ENCODE results near the gene FGFR2.

DNA sequence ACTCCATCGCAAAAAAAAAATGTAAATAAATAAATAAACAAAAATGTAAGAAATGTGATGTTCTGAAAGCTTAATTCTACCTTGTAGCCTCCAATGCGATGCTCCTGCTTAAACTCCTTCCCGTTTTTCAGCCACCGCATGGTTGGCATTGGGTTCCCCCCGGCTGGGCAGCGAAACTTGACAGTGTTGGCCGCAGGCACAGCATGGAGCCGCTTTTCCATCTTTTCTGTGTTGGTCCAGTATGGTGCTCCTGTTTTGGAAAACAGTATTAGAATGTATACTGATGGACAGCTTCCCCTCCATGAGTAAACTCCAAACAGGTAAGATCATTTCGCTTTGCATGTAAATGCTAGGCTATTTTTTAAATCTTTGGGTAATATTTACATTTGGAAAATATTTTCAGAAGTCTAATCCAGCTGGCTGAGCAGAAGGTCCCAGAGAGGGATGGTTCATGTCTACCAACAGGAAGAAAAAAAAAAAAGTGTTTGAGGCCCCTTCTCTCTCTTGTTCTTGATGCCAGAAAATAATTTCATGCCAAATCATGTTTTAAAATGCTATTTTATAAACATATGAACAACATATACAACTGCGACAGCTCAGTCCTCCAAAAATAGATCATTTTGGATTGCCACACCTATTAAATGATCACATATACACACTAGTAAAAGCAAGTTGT, 46.9 kb downstream of the FGFR2 start:
- TF ChIP-seq, protein P1, sequence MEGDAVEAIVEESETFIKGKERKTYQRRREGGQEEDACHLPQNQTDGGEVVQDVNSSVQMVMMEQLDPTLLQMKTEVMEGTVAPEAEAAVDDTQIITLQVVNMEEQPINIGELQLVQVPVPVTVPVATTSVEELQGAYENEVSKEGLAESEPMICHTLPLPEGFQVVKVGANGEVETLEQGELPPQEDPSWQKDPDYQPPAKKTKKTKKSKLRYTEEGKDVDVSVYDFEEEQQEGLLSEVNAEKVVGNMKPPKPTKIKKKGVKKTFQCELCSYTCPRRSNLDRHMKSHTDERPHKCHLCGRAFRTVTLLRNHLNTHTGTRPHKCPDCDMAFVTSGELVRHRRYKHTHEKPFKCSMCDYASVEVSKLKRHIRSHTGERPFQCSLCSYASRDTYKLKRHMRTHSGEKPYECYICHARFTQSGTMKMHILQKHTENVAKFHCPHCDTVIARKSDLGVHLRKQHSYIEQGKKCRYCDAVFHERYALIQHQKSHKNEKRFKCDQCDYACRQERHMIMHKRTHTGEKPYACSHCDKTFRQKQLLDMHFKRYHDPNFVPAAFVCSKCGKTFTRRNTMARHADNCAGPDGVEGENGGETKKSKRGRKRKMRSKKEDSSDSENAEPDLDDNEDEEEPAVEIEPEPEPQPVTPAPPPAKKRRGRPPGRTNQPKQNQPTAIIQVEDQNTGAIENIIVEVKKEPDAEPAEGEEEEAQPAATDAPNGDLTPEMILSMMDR (IDR thresholded peaks at IDR 0.05) = no peak
- TF ChIP-seq POLR2AphosphoS5 (IDR thresholded peaks at IDR 0.05; ENCODE audit: low read depth, low read length) (no peak), REST (IDR thresholded peaks at IDR 0.05; ENCODE audit: insufficient read depth in 1 of 2, low read depth in 2 of 2, low read length in 1 of 2) (no peak), SIN3A (IDR thresholded peaks at IDR 0.05; ENCODE audit: borderline replicate concordance, insufficient read depth, low read depth, low read length) (no peak)

All from Panc1 (cell line).